ENCODE data around the gene IL21R. TPM values are rescaled to one million over a fixed set of nuclear protein-coding genes. Genes with fewer than 3 reads are reported as not detected.

The IL21R gene
- 1 to 10 TPM in 1 of 4 donors, under 1 TPM in 2, not detected in 1; 0.20 to 1.1 (median 0.27) TPM for total RNA-seq

DNA sequence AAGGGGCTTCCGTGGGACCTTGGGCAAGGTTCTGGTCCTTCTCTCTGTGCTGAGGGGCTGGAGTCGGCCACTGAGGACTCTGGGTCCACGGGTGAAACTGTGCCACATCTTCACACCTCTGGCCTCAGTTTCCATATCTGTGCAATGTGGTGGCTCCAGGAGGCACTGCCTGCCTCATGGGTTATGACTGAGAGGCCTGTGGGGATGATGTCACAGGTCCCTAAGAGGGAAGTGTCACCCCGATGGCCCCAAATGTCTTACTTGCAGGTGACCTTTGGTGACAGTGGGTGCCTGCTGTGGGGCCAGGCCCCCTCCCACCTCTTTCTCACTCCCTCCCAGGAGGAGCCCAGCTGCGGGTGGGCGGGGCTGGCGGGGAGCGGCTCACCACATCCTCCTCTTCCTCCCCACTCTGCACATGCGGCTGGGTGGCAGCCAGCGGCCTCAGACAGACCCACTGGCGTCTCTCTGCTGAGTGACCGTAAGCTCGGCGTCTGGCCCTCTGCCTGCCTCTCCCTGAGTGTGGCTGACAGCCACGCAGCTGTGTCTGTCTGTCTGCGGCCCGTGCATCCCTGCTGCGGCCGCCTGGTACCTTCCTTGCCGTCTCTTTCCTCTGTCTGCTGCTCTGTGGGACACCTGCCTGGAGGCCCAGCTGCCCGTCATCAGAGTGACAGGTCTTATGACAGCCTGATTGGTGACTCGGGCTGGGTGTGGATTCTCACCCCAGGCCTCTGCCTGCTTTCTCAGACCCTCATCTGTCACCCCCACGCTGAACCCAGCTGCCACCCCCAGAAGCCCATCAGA is at the start of gene IL21R:
Gene IL21R (plus strand): TSS at position 407 of the 801 bp plus-strand sequence. CDS start 27,898 bp downstream, outside the sequence.
- Histone ChIP-seq H3K9me3 (no peaks in the 10 kb centered on the region), H3K27ac (peak within 1 kb of the TSS in 3 of 4 donors; percentile 0 to 41 (median 39)), H3K4me3 (peak within 1 kb of the TSS in 2 of 4 donors; percentile 2 to 30), H3K36me3 (no peaks in the 10 kb centered on the region), H3K4me1 (peaks cover 0 to 19% (median 4%) of the 10 kb centered on the region in 4 donors), H3K27me3 (peaks cover 6% of the 10 kb centered on the region)
- WGBS, 2 donors (ENCODE audit: low coverage in 1 of 2) = 0 to 12% methylated on average over 1 to 23 of the region's 23 CpGs
- no peak for TF ChIP-seq EP300 (IDR thresholded peaks at IDR 0.05; ENCODE audit: low read depth)
- peak in 1 of 3 donors; percentile 50 for TF ChIP-seq POLR2AphosphoS5 (IDR thresholded peaks at IDR 0.05)
- TF ChIP-seq POLR2A (IDR thresholded peaks at IDR 0.05) = peak; percentile 25
- TF ChIP-seq, protein P1, sequence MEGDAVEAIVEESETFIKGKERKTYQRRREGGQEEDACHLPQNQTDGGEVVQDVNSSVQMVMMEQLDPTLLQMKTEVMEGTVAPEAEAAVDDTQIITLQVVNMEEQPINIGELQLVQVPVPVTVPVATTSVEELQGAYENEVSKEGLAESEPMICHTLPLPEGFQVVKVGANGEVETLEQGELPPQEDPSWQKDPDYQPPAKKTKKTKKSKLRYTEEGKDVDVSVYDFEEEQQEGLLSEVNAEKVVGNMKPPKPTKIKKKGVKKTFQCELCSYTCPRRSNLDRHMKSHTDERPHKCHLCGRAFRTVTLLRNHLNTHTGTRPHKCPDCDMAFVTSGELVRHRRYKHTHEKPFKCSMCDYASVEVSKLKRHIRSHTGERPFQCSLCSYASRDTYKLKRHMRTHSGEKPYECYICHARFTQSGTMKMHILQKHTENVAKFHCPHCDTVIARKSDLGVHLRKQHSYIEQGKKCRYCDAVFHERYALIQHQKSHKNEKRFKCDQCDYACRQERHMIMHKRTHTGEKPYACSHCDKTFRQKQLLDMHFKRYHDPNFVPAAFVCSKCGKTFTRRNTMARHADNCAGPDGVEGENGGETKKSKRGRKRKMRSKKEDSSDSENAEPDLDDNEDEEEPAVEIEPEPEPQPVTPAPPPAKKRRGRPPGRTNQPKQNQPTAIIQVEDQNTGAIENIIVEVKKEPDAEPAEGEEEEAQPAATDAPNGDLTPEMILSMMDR (IDR thresholded peaks at IDR 0.05) = no peak
- peak; percentile 74 for DNase-seq
- in situ Hi-C loops (cut with MboI; ENCODE audit: low pct_ligation_motif_present in 1 of 4, low pct_unique_long_range_greater_than_20kb in 1 of 4, low sequenced_read_pairs in 3 of 4) (no loop called here), intact Hi-C loops (cut with DNase I; ENCODE audit: low total_unique reads) (no loop called here)

DNA sequence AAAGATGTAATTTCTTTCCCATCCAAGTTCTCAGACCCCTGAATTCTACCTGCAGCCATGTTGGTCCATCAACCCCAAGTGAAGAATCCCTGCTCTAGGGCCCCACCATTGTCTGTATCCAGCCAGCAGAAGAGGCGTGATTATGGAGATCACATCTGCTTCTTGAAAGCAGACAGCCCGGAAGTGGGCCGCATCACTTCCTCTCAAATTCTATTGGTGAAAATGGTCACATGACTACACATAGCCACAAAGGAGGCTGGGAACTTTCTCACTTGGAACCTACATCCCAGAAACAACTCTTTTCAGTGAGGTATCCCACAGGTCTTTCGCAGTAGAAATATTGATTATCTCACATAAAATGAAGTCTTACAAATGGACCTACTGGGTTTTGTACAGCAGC is 48.1 kb upstream of the IL21R start:
- in situ Hi-C loops (cut with MboI; ENCODE audit: low pct_ligation_motif_present in 1 of 4, low pct_unique_long_range_greater_than_20kb in 1 of 4, low sequenced_read_pairs in 3 of 4) = no loop called here
- no peak for DNase-seq
- peaks cover 0 to 78% (median 28%) of the 10 kb centered on the region in 4 donors for H3K36me3 ChIP-seq
- no peaks in the 10 kb centered on the region for H3K4me1 ChIP-seq
- H3K4me3 ChIP-seq = no peak overlapping the region
- no peaks in the 10 kb centered on the region for H3K27me3 ChIP-seq
- WGBS, 2 donors (ENCODE audit: low coverage in 1 of 2) = 94 to 96% methylated on average over 3 to 4 of the region's 4 CpGs
- intact Hi-C loops (cut with DNase I; ENCODE audit: low total_unique reads) = no loop called here
- TF ChIP-seq POLR2A (IDR thresholded peaks at IDR 0.05) (no peak), POLR2AphosphoS5 (IDR thresholded peaks at IDR 0.05) (no peak), EP300 (IDR thresholded peaks at IDR 0.05; ENCODE audit: low read depth) (no peak)
- TF ChIP-seq, protein P1 (IDR thresholded peaks at IDR 0.05) = no peak
- H3K9me3 ChIP-seq = no peaks in the 10 kb centered on the region
- no peak overlapping the region for H3K27ac ChIP-seq

DNA sequence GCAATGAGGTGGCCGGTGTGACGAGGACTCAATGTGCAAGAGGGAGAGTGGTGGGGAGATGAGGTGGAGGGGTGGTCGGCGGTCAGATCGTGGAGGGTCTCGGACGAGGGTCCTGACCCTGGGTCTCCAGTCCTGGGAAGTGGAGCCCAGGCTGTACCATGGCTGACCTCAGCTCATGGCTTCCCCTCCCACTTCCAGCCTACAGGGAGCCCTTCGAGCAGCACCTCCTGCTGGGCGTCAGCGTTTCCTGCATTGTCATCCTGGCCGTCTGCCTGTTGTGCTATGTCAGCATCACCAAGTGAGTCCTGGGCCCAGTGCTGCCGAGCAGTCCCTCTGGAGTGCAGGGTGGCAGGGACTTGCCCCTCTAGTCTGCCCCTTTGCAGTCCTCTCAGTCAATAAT is 46.4 kb upstream of the IL21R start:
- Histone ChIP-seq H3K4me3 (no peak overlapping the region), H3K9me3 (no peaks in the 10 kb centered on the region), H3K27ac (no peak overlapping the region), H3K36me3 (peaks cover 0 to 75% (median 29%) of the 10 kb centered on the region in 4 donors), H3K27me3 (no peaks in the 10 kb centered on the region), H3K4me1 (no peaks in the 10 kb centered on the region)
- DNase-seq = peak; percentile 50
- in situ Hi-C loops (cut with MboI; ENCODE audit: low pct_ligation_motif_present in 1 of 4, low pct_unique_long_range_greater_than_20kb in 1 of 4, low sequenced_read_pairs in 3 of 4) (no loop called here), intact Hi-C loops (cut with DNase I; ENCODE audit: low total_unique reads) (no loop called here)
- 74 to 87% methylated on average over 3 to 12 of the region's 12 CpGs for WGBS, 2 donors (ENCODE audit: low coverage in 1 of 2)
- TF ChIP-seq, protein P1 (IDR thresholded peaks at IDR 0.05) = peak; percentile 22 to 39 (median 35)
- no peak for TF ChIP-seq POLR2A (IDR thresholded peaks at IDR 0.05)
- peak in 1 of 3 donors; percentile 26 for TF ChIP-seq POLR2AphosphoS5 (IDR thresholded peaks at IDR 0.05)

DNA sequence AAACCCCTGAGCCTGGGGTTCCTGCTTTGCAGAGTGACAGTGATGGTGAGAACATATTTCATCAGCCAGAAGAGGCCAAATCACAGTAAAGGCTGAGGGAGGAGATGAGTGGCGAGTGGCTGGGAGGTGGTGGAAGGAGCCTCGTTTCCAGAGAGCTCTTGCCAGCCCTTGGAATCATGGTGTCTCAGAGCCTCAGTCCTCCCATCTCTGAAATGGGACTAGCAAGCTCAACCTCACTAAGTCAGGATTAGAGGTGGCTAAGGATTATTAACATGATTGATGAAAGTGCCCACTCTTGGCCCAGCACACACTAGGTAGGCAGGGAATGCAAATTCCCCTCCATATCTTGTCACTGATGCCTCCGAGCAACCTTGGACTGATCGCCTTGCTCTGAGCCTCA is 45.2 kb upstream of the IL21R start:
- H3K36me3 ChIP-seq = peaks cover 0 to 70% (median 27%) of the 10 kb centered on the region in 4 donors
- no peak overlapping the region for H3K27ac ChIP-seq
- intact Hi-C loops (cut with DNase I; ENCODE audit: low total_unique reads) = no loop called here
- DNase-seq = no peak
- no peaks in the 10 kb centered on the region for H3K27me3 ChIP-seq
- no peaks in the 10 kb centered on the region for H3K9me3 ChIP-seq
- H3K4me3 ChIP-seq = no peak overlapping the region
- H3K4me1 ChIP-seq = no peaks in the 10 kb centered on the region
- 87 to 100% methylated on average over 2 to 4 of the region's 4 CpGs for WGBS, 2 donors (ENCODE audit: low coverage in 1 of 2)
- TF ChIP-seq POLR2A (IDR thresholded peaks at IDR 0.05) = no peak
- in situ Hi-C loops (cut with MboI; ENCODE audit: low pct_ligation_motif_present in 1 of 4, low pct_unique_long_range_greater_than_20kb in 1 of 4, low sequenced_read_pairs in 3 of 4) = no loop called here
